Right lobe of liver (tissue), 4 donors: Measurements from ENCODE around the gene GALNT2.

ENCODE experiments used
- POLR2A ChIP-seq: fragments of 450-650 bp; IDR thresholded peaks from one replicate; pipeline ENCODE4 v1.6.1; 2017; ENCODE audit warnings: antibody characterized with exemption, mild to moderate bottlenecking
- TF ChIP-seq, protein P1 (sequence below), 4 donors: fragments of 200-600 bp in 3 of 4; fragments of 450-650 bp in 1 of 4; IDR thresholded peaks; one replicate each; pipeline versions ENCODE4 v1.5.1 to v1.8.0; 2016 to 2022; ENCODE audit warnings: antibody characterized with exemption in 4 of 4, mild to moderate bottlenecking in 2 of 4
- donor health status: DM: no; HTN: no; CAD: no.
- donor health status: DM: no; HTN: no; CAD: no.
- donor health status: DM: no; HTN: yes; CAD: no.

DNA sequence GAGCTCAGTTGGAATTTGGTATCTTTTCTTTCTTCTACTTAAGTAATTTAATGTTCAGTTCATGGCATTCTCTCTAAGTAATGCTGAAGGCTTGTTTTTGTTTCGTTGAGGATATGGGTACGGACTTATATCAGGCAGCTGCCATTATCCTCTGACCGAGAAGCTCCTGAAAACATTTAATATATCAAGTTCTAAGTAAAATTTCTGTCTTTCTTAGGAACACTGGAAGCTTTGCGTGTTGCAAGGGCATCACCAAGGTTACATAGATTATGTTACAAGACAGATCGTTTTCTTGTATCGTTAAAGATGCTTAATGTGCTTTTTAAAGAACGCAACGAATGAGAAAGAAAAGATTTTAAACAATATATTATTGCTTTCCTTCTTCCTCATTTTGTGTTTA lies 1.0 kb upstream of the GALNT2 start:
- TF ChIP-seq, protein P1, sequence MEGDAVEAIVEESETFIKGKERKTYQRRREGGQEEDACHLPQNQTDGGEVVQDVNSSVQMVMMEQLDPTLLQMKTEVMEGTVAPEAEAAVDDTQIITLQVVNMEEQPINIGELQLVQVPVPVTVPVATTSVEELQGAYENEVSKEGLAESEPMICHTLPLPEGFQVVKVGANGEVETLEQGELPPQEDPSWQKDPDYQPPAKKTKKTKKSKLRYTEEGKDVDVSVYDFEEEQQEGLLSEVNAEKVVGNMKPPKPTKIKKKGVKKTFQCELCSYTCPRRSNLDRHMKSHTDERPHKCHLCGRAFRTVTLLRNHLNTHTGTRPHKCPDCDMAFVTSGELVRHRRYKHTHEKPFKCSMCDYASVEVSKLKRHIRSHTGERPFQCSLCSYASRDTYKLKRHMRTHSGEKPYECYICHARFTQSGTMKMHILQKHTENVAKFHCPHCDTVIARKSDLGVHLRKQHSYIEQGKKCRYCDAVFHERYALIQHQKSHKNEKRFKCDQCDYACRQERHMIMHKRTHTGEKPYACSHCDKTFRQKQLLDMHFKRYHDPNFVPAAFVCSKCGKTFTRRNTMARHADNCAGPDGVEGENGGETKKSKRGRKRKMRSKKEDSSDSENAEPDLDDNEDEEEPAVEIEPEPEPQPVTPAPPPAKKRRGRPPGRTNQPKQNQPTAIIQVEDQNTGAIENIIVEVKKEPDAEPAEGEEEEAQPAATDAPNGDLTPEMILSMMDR (IDR thresholded peaks at IDR 0.05), result no peak
- TF ChIP-seq POLR2A, result no peak
